ENCODE data around the gene NTHL1. TPM values are rescaled to one million over a fixed set of nuclear protein-coding genes. Genes with fewer than 3 reads are reported as not detected.

Gene NTHL1
- total RNA-seq (2013), result 9.6 TPM
- polyA plus RNA-seq, result 10 to 100 TPM in 1 of 3 donors, 1 to 10 TPM in 2; 9.2 to 22.4 (median 9.6) TPM
- polyA minus RNA-seq, result 11.5 and 17.4 TPM in 2 replicates
- 0.25 to 2.8 (median 2.1) reads per million in 11 experiments for total RNA-seq

DNA sequence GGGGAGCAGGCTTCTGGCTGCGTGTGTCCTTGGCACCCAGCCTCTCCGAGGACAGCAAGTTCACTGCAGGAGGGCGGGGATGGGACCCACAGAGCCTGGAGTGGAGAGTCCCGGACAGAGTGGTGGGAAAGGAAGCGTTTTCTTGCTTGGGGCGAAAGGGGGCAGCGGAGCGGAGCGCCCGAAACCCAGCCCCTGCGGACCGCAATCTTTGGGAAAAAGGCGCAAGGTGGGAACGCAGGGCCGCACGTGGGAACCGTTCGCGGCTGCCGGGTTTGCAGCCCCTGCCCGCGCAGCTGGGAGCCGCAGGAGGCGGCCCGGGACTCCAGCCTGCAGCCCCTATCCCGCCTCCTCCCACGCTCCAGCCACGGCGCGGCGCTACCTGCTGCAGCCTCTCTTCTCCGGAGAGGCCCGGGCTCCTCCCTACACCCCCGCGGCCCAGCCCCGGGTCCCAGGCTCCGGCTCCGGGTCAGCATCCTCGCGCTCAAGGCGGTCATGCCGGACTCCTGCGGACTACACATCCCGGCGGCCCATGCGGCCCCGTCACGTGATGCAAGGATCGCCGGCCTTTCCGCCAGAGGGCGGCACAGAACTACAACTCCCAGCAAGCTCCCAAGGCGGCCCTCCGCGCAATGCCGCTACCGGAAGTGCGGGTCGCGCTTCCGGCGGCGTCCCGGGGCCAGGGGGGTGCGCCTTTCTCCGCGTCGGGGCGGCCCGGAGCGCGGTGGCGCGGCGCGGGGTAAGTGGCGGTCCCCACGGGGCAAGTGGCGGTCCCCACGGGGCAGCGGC, at the start of gene NTHL1, which contains the start of gene TSC2:
TSS of gene NTHL1 (minus strand) at position 505 of the 786 bp plus-strand sequence. CDS start at position 494, 11 bp downstream.
TSS of gene TSC2 (plus strand) at position 656 of the 786 bp plus-strand sequence. CDS start 631 bp downstream, outside the sequence.
- peak; percentile 91 to 93 (median 93) for DNase-seq
- Histone ChIP-seq H3K27me3 (ENCODE audit: control insufficient read depth in 2 of 2, insufficient read depth in 2 of 2, low read length in 2 of 2) (no peaks in the 10 kb centered on the region), H3K27ac (ENCODE audit: low read depth in 1 of 2, low read length in 2 of 2) (peak within 1 kb of the TSS in 1 of 2 donors; percentile 77), H3K79me2 (ENCODE audit: insufficient read depth, low read length) (peaks cover 15% of the 10 kb centered on the region), H3K9ac (ENCODE audit: insufficient read depth, low read length, poor library complexity, severe bottlenecking) (peak within 1 kb of the TSS; percentile 81), H3K4me3 (replicated peaks in 1 of 3; ENCODE audit: low read depth in 2 of 3, low read length in 3 of 3) (peak within 1 kb of the TSS; percentile 66 to 96 (median 82)), H3K4me2 (replicated peaks; ENCODE audit: extremely low read depth, low read length, poor library complexity, severe bottlenecking) (peak within 1 kb of the TSS; percentile 92), H4K20me1 (ENCODE audit: insufficient read depth, low read length) (no peaks in the 10 kb centered on the region), H3K4me1 (ENCODE audit: control insufficient read depth in 1 of 2, insufficient read depth in 2 of 2, low read length in 2 of 2) (peaks cover 26 to 37% of the 10 kb centered on the region in 2 donors), H3K36me3 (replicated peaks in 1 of 2; ENCODE audit: control insufficient read depth in 1 of 2, insufficient read depth in 2 of 2, low read length in 2 of 2) (peaks cover 10 to 27% of the 10 kb centered on the region in 2 donors), H3K9me3 (replicated peaks in 1 of 2; ENCODE audit: control insufficient read depth in 1 of 2, insufficient read depth in 1 of 2, low read length in 2 of 2) (no peaks in the 10 kb centered on the region), H2AFZ (ENCODE audit: insufficient read depth, low read depth, low read length, poor library complexity, severe bottlenecking) (peak within 1 kb of the TSS; percentile 99)
- WGBS (ENCODE audit: insufficient coverage), result under 1% methylated on average over 75 of the region's 81 CpGs
- Mint-ChIP-seq H3K9me3 (no peaks in the 10 kb centered on the region), H3K27me3 (ENCODE audit: low read depth in 3 of 3) (peaks cover 0 to 2% (median 0%) of the 10 kb centered on the region in 3 donors), H3K36me3 (peaks cover 28 to 30% of the 10 kb centered on the region in 2 donors), H3K27ac (peak within 1 kb of the TSS; percentile 38 to 92 (median 82)), H3K4me1 (peaks cover 27% of the 10 kb centered on the region), H3K4me3 (peak within 1 kb of the TSS; percentile 90 to 93)
- TF ChIP-seq, protein P1, sequence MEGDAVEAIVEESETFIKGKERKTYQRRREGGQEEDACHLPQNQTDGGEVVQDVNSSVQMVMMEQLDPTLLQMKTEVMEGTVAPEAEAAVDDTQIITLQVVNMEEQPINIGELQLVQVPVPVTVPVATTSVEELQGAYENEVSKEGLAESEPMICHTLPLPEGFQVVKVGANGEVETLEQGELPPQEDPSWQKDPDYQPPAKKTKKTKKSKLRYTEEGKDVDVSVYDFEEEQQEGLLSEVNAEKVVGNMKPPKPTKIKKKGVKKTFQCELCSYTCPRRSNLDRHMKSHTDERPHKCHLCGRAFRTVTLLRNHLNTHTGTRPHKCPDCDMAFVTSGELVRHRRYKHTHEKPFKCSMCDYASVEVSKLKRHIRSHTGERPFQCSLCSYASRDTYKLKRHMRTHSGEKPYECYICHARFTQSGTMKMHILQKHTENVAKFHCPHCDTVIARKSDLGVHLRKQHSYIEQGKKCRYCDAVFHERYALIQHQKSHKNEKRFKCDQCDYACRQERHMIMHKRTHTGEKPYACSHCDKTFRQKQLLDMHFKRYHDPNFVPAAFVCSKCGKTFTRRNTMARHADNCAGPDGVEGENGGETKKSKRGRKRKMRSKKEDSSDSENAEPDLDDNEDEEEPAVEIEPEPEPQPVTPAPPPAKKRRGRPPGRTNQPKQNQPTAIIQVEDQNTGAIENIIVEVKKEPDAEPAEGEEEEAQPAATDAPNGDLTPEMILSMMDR (IDR thresholded peaks at IDR 0.05), result peak; percentile 56
- intact Hi-C loops (cut with micrococcal nuclease), result loop anchor here (5.0 kb wide), 4 partner anchors 40 to 265 kb away; partner anchors contain the start of genes E4F1 (in 1 of the 2), NUBP2 (in 1 of the 2), SPSB3 (in 1 of the 2) and TRAF7 (in 1 of the 2)

DNA sequence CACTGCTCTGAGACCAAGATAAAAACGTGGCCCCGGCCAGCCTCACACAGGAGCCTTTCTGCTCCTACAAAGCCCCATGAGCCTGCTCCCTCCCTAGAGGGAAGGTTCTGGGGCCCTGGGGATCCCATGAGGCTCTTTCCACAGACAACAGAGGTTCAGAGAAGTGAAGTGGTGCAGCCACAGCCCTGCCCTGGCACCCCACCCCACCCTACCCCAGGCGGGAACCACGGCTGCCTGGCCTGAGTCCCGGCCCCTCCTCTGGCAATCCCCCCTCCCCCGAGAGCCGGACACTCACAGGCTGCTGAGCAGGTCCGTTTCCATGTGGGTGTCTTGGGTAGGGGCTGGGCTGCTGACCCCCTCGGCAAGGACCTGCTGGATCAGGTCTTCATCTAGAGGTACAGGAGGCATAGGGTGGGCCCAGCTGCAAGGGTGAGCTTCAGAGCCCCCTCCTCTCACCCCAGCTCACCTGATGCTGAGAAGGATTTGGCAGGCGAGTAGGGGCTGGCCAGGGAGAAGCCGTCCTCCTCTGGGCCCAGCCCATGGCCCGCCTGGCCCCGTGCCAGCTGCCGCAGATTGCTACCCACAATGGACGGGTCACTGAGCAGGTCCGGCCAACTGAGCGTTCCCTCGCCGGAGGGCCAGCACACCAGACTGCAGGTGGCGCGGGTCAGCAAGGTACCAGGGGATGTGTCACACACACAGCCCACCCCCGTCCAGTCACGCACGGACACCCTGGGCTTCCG, 49.4 kb upstream of the NTHL1 start:
- no peaks in the 10 kb centered on the region for H3K9me3 Mint-ChIP-seq
- intact Hi-C loops (cut with micrococcal nuclease), result no loop called here

More for the DNA sequence above, 49.4 kb upstream of the NTHL1 start:
- no peak overlapping the region for H2AFZ ChIP-seq (ENCODE audit: insufficient read depth, low read depth, low read length, poor library complexity, severe bottlenecking)
- H3K4me1 ChIP-seq (ENCODE audit: control insufficient read depth in 1 of 2, insufficient read depth in 2 of 2, low read length in 2 of 2), result no peaks in the 10 kb centered on the region
- H3K36me3 ChIP-seq (replicated peaks in 1 of 2; ENCODE audit: control insufficient read depth in 1 of 2, insufficient read depth in 2 of 2, low read length in 2 of 2), result peaks cover 23 to 34% of the 10 kb centered on the region in 2 donors
- H4K20me1 ChIP-seq (ENCODE audit: insufficient read depth, low read length), result no peaks in the 10 kb centered on the region
- Mint-ChIP-seq H3K4me1 (no peaks in the 10 kb centered on the region), H3K4me3 (no peak overlapping the region), H3K27ac (peak overlapping the region in 1 of 7 donors; percentile 69), H3K27me3 (ENCODE audit: low read depth in 3 of 3) (no peaks in the 10 kb centered on the region), H3K36me3 (peaks cover 16 to 60% of the 10 kb centered on the region in 2 donors)
- WGBS (ENCODE audit: insufficient coverage), result 100% methylated on average over 8 of the region's 25 CpGs
- no peak overlapping the region for H3K9ac ChIP-seq (ENCODE audit: insufficient read depth, low read length, poor library complexity, severe bottlenecking)
- TF ChIP-seq, protein P1 (IDR thresholded peaks at IDR 0.05), result no peak
- no peaks in the 10 kb centered on the region for H3K9me3 ChIP-seq (replicated peaks in 1 of 2; ENCODE audit: control insufficient read depth in 1 of 2, insufficient read depth in 1 of 2, low read length in 2 of 2)
- no peak overlapping the region for H3K4me2 ChIP-seq (replicated peaks; ENCODE audit: extremely low read depth, low read length, poor library complexity, severe bottlenecking)
- no peak for DNase-seq
- H3K79me2 ChIP-seq (ENCODE audit: insufficient read depth, low read length), result no peaks in the 10 kb centered on the region
- H3K27ac ChIP-seq (ENCODE audit: low read depth in 1 of 2, low read length in 2 of 2), result no peak overlapping the region
- H3K4me3 ChIP-seq (replicated peaks in 1 of 3; ENCODE audit: low read depth in 2 of 3, low read length in 3 of 3), result no peak overlapping the region
- no peaks in the 10 kb centered on the region for H3K27me3 ChIP-seq (ENCODE audit: control insufficient read depth in 2 of 2, insufficient read depth in 2 of 2, low read length in 2 of 2)
